Measurements from ENCODE around the gene OBP2B.
"Not testable (repeated sequence)": the region's sequence is repeated elsewhere in the genome, so short reads cannot be mapped to it uniquely, and the experiment has no call there.

OBP2B gene

DNA sequence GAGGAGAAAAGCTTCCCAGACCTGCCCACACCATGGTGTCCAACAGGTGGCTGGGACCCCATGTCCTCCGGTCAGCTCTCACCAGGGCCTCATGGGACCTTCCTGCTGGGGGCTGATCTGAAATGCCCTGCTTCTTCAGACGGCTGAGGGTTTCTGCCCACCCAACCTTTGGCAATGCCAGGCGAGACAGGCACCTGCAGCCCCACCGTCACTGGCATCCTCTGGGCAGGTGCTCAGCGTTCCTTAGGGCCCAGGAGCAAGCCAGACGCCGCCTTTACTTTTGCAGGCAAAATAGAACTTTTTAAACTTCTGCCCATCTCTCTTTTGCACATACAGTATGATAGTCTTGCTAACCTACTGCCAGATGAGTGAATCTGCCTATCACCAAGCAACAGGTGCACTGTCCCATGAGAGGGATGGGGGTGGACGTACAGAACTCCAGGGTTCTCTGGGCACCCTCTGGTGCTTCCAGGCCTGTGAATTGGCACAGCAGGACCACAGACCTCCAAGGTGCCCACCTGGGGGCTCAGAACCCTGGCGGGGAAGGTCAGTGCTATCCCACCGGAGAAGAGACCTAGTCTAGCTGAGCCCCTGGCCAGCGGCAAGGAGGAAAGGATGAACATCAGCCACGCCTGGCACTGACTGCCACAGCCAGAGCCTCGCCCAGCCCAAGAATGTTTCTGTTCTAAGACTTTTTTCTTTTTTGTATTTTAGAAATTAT lies 7.5 kb downstream of the OBP2B start:
- no peak for DNase-seq (ENCODE audit: low spot score)

DNA sequence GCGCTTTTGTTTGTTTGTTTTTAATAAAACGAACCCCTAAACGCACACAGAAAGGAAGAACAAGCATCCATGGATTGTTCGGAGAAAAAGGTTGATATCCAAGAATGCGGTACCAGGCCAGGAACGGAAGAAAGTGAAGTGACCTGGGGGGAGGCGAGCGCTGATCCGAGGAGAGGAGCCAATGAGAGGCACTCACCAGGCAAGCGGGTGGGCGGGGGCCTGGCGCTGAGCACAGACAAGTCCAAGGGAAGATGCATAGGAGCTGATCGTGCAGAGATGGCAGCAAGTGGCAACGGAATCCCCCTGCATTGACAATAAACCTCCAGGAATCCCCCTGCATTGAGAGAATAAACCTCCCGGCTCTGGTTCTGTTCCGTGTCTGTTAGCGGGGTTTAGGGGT lies 8.4 kb downstream of the OBP2B start:
- DNase-seq (ENCODE audit: low spot score), result no peak

DNA sequence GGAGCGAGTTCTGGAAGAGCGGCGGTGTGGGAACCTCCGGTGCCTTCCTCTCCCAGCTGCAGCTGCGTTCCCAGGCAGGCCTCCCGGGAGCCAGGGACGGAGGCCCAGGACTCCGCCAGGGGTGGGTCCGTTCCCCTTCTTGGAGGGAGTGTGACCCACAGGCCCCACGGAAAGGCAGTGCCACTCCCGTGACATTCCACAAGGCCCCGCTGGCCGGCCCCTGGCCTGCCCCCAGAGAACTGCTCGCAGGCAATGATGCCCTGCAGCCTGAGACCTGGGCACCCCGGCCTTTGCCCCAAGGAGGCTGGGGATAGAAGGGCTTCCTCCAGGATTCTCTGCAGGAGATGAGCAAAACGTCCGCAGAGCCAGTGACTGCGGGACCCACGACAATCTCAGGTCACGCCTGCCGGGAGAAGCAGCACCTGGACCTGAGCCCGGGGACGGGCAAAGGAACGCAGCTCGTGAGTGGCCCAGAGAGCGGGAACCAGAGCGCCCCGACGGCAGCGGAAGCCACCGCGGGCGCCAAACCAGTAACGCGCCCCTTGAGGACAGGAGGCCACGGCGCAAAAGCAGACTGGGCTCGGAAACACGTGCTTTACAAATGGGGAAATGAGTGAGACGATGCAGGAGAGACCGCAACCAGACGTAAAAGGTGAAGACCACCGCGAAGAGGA lies 9.3 kb downstream of the OBP2B start:
- DNase-seq (ENCODE audit: low spot score), result no peak

- DNase-seq (ENCODE audit: low spot score), result no peak
These were observed 14.0 kb downstream of the OBP2B start for GRCh38 chr9:133195029-133195428.

DNA sequence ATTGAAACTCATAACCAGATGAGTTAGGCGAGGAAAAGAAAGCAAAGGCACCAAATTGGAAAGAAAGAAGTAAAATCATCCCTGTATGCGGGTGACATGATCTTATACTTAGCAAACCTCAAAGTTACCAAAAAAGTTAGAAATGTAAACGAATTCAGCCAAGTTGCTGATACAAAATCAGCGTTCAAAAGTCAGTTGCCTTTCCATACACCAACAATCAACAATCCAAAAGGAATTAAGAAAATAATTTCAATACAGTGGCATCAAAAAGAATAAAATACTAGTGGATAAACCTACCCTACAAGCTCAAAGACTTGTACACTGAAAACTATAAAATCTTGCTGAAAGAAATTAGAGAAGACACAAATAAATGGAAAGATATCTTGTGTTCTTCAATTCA lies 14.5 kb downstream of the OBP2B start:
- DNase-seq (ENCODE audit: low spot score), result no peak

- DNase-seq (ENCODE audit: low spot score), result no peak
These were observed 17.1 kb downstream of the OBP2B start for GRCh38 chr9:133191989-133192388.

DNA sequence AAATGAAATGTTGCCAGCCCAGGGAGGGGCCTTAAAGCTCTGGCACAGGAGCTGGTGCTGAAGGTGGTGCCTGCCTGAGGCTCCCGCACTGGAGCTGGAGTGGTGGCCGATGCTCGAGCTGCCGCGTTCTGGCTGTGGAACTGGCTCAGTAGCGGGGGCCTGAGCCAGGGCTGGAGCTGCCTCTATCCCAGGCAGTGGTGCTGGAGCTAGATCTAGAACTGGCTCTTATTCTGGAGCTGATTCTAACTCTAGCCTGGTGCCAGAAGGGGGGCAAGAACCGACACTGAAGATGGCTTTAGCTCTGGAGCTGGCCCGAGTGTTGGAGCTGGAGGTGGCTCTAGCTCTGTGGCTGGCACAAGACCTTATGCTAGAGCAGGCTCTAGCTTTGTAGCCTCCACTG lies 19.2 kb downstream of the OBP2B start:
- no peak for DNase-seq (ENCODE audit: low spot score)

GRCh38 chr9:133188843-133189180 lies 20.2 kb downstream of the OBP2B start:
- no peak for DNase-seq (ENCODE audit: low spot score)

- DNase-seq (ENCODE audit: low spot score), result no peak
These were observed 20.8 kb downstream of the OBP2B start for GRCh38 chr9:133188006-133188842.

- no peak for DNase-seq (ENCODE audit: low spot score)
These were observed 21.5 kb downstream of the OBP2B start for GRCh38 chr9:133187561-133188005.

DNA sequence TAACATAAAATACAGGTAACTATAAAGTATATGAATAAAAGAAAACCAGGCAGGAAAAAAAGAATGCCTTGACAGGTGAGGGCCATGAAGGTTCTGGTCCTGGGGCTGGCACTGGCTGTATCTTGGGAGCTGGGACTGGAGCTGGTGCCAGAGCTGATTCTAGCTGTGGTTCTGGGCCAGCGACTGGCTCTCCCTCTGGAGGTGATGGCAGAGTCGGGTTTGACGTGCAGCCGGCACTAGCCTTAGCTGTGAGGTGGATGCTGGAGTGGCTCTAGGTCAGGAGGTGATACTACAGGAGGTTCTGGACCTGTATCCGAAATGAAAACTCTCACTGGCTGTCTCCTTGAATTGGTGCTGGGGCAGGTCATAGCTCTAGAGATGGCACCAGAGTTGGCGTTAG lies 22.3 kb downstream of the OBP2B start:
- DNase-seq (ENCODE audit: low spot score), result no peak

DNA sequence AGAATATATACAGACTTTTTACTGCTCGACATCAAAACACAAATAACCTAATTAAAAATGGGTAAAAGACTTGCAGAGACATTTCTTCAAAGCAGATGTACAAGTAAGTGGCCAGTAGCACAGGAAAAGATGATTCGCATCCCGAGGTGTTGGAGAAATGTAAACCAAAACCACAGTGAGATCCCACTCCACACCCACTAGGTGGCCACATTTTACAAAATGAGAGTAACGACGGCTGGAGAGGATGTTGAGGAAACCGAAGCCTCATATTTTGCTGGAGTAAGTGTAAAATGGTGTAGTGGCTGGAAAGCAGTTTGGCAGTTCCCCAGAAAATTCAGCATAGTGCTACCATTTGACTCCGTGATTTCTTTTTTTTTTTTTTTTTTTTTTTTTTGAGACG lies 24.1 kb downstream of the OBP2B start:
- peak; percentile 62 for DNase-seq (ENCODE audit: low spot score)

DNA sequence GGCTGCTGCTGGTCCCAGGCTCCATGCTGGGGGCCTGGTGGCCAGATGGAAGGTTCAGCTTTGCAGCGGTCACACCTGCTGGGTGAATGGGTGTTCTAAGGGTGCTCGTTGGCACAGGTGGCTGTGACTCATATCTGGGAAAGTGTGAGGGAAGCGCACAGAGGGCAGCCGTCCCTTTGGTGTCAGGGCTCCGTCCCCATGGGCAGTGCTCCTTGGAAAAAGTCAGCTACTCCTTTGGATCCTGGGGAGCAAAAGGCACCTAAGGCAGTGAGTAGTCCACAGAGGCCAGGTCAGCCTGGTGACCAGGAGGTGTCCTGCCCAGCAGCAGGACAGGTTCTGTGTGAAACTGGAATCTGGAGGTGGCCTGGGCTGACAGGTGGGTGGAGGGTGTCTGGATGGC lies 26.9 kb downstream of the OBP2B start:
- DNase-seq (ENCODE audit: low spot score), result no peak

GRCh38 chr9:133181561-133181960 lies 27.5 kb downstream of the OBP2B start:
- no peak for DNase-seq (ENCODE audit: low spot score)

- DNase-seq (ENCODE audit: low spot score), result no peak
These were observed 28.1 kb downstream of the OBP2B start for GRCh38 chr9:133180953-133181352.

DNA sequence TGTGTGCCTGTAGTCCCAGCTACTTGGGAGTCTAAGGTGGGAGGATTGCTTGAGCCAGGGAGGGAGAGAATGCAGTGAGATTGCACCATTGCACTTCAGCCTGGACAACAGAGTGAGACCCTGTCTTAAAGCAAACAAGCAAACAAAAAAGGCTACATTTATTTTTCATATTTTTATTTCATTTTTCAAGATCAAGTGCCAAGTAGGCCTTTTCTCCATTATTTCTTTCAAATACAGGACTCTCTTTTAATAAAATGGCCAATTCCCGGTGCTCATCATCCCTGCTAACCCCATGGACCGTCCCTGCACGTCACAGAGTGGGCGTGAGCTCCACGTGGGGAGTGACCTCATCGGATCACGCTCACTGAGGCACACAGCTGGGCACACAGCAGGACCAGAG lies 36.0 kb downstream of the OBP2B start:
- no peak for DNase-seq (ENCODE audit: low spot score)

- DNase-seq (ENCODE audit: low spot score), result no peak
These were observed 37.7 kb downstream of the OBP2B start for GRCh38 chr9:133171161-133171961.

- DNase-seq (ENCODE audit: low spot score), result no peak
These were observed 38.3 kb downstream of the OBP2B start for GRCh38 chr9:133170716-133171115.

DNA sequence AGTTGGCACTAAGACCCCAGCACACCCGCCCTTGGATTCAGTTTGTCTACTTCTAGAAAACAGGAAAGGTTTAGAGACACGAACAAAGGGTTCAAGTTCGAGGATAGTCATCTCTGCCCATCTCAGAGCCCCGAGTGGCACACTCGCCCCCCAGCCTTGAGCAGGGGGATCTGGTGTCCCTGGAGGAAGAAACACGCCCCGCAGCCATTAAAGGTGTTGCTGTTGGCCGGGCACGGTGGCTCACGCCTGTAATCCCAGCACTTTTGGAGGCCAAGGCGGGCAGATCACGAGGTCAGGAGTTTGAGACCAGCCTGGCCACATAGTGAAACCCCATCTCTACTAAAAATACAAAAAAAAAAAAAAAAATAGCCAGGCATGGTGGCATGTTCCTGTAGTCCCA lies 39.4 kb downstream of the OBP2B start:
- DNase-seq (ENCODE audit: low spot score), result not testable (repeated sequence)

DNA sequence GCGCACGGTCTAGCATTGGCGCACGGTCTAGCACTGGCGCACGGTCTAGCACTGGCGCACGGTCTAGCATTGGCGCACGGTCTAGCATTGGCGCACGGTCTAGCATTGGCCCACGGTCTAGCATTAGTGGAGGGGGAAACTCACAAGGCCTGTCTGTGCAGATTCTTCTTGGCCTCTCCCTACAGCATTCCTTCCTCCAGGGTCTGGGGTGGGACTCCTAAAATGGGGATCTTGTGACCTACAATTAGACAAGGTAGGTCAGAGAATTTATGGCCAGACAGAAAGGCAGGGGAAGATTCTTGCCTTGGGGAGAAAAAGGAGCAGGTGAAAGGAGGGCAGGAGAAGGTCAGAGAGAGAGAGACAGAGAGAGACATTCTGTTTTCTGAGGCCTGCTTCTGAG lies 39.9 kb downstream of the OBP2B start:
- no peak for DNase-seq (ENCODE audit: low spot score)

GRCh38 chr9:133168432-133168831 lies 40.6 kb downstream of the OBP2B start:
- DNase-seq (ENCODE audit: low spot score), result no peak

DNA sequence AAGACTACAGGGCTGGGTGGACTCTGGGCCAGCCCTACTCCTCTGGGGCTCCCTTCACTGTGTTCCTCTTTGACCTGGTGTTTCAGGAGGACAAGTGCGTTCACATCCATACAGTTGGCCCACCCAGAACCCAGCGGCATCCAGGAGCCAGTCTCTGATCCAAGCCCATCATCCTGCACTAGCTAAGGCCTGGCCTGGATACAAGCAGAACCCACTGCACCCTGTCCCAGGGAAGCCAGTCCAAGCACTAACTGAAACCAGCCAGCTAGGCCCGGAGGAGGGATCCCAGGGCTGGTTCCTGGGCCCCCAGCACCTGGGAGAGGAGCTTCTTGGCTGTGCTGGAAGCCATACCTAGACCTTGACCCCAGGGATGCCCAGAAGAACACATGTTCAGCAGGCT lies 41.3 kb downstream of the OBP2B start:
- no peak for DNase-seq (ENCODE audit: low spot score)
